GM20431 (cell line): Measurements from ENCODE around the gene IL9.

Source experiments
- in situ Hi-C: fragments of 300-500 bp; cut with MseI, MboI; formaldehyde crosslinking; loops from one replicate; pipeline ENCODE4 v1.15.0; 2020; ENCODE audit warnings: low sequenced_read_pairs; ENCODE audit not compliant: unreplicated experiment

Gene IL9

DNA sequence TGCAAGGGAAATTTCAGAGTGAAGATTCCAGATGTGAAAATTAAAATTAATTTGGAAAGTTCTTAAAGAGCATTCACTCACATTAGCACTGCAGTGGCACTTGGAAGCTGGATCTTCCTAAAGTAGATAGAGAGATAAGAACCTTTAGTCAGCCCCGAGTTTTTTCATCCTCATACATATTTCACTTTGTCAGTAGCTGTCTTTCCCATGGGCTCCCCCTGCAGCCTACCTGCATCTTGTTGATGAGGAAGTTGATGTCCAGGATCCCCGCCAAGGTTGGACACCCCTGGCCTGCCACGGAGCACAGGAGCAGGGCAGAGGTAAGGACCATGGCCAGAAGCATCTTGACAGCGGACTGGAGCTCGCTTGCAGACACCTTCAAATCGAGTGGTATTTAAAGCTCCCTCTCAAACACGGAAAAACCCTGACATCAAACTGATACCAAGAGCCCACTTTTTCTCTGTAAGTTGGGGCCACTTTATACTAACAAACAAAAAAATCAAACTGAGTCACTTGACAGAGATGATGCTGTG is at the start of gene IL9:
IL9 (minus strand) TSS at position 368 of the 533 bp plus-strand sequence; CDS start at position 343, 25 bp downstream.
- in situ Hi-C loops = no loop called here

DNA sequence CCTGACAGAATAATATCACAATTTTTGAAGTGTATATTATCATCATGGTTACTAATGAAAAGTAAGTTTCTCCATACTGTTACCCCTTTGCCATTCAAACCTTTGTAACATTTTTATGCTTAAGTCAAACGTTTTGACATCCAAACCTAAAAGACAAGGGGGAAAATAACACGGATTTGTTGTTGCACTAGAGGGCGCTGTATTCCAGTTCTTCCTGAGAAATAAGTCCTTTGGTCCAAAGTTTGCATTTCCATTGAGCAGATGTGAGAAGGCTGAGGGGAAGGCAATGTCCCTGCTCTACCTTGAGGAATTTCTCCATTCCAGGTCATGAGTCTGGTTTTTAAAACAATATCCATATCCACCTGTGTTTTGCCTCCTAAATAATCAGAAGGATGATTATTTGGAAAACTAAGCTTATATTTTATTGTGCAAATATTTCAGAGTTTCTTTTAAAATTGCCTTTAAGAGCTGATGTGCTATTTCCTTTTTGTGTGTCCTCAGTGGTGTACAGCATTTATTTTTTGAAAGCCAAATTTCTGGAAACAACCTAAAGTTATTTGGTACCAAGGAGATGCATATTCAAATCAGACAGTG is 49.4 kb upstream of the IL9 start:
- in situ Hi-C loops = no loop called here

DNA sequence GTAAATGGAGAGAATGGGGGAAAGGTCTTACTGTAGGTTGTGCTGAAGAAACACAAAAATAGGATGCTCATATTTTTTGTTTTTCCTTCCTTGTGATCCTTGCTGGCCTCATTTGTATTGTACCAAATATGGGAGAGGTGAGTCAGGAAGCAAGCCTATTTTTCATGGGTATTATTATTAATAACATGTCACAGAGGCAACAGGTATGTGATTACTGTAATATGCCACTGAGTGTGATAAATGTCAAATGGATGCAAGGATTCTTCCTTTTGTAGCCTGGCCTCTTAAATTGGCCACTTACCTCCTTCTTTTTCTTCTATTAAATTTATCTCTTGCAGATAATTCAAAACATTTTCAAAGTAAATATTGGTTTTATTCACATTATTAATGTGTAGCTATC is 48.9 kb upstream of the IL9 start:
- in situ Hi-C loops = no loop called here

DNA sequence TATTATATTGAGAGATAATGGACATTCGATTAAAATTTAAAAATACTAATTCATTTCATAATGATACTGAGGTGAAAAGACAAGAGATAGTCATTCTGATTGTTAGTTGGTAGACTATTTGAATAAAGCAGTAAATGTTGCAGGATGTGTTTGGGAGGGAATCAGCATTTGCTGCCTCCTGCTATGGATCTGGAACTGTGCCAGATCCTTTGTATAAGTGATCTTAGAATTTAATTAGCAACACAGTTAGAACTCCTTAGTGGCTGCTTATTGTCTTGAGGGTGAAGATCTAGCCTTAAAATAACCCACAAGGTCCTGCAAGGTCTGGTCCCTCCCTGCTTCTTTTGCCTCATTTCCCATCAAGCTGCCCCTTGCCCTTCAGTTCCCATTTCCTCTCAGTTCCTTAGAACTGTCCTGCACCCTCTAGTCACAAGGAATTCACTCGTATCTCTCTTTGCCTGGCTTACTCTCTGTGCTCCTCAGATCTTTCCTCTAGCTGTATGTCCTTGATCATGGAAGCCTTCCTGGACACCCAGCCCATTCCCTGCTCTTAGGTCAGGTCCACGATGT is 46.6 kb upstream of the IL9 start:
- in situ Hi-C loops = no loop called here

DNA sequence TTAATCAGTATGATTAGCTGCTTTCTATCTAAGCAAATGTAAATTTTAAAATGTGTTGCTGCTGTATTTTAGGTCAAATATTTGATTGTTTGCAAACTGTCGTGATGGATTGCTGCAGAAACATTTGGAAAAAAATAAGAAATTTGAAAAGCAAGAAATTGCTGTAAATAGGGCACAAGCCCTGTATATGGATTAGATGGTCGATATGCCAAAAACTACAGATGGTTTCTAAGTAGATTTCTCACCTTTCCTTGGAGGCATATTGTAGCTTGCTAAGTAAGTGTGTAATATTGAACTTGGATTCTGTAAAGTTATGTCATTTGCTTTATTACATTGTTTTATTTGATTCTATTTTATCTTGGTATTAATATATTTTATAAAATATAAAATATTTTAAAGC is 46.1 kb upstream of the IL9 start:
- in situ Hi-C loops = no loop called here

DNA sequence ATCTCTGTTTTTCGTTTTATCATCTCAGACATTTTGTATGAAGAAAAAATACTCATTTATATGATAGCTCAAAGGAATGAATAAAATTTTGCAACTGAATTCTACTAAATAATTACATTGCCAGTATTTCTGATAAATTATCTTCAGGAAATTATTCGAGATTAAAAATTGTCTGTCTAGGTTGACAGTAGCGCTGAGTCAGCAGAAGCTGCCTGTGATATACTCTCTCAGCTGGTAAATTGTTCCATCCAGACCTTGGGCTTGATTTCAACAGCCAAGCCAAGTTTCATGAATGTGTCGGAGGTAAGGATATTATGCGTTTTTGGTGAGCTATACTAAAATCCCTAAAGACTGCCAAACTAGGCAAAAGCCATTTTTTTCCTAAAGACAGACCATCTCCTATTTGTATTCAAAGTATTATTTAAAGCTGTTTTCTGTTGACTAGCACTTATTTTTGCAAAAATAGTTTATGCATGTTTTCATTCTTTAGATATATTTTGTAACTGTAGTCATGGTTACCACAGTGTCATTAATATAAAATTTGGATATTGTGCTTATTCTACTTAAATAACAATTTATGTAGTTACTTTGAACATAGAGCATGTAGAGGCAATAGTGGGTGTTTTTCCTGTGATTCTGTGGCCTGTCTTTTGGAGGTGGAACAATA is 41.7 kb upstream of the IL9 start:
- in situ Hi-C loops = no loop called here

DNA sequence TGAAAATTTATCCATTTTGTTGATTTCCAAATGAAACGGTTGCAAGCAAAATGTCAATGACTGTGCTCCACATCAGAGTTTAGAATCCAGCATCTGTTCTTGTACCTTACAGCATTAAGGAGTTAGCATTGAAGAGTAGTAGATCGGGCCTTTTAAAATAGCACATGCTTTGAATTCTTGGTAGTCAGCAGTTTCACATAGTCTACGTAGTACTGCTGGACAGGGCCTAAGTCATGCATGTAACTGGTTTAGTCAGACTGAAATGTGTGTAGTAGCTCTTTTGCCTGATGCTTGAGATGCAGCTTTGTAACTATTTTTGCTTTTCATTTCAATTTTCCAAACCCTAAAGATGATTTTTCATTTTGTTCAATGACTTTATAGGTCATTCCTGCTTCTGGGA is 39.3 kb upstream of the IL9 start:
- in situ Hi-C loops = no loop called here

DNA sequence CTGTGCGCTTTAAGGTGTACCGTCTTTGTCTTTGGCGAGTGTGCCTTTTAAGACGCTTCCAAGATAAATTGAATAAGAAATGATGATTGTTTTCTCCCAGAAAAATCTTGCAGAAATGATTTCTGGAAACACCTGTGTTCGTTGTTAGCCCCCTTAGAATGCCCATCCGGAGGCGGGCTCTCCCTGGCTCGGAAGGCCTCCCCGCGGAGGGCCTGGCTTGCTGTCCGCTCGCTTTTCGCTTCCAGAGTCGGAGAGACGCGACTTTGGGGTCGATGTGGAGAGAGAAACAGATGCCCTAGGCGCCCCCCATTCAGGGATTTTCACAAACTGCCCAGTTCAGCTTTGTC is 35.3 kb upstream of the IL9 start:
- in situ Hi-C loops = no loop called here

DNA sequence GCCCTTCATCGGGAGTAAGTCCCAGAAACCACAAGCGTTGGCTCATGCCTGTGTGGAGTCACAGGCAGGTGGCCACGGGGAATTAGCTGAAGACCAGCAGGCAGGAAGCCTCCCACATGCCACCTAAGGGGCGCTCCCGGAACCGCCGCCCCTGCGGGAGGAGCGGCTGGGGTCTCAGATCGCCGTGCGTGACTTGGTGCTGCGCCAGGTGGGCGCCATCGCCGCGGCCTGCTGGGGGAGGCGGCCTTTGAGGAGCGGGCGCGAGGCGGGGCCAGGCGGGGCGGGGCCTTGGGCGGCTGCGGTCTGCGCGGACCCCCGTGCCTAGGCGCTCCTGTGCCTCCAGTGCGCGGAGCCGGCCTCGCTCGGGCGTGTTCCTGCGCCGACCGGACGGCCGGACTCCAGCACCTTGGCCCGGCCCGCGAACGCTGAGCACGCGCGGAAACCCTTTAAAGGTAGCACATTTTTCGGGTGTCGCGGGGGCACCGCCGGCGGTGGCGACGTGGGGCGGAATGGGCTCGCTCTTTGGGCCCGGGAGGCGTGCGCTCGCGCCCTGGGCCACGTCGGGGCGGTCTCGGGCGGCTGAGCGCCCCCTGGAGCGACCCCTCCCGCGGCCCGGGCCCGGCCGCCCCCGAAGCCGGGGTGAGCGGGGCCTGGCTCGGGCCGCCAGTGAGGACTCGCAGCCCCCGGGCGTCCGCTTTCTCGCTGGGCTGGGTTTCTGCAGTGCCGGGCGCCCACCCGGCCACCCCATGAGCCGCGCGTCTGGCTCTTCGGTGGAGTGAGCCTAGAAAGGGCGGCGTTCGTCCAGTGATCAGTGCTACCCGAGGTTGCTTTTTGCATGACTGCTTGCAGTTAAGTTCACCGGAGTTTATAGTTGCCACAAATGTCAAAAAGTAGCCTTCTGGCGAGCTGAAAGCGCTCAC is 34.6 kb upstream of the IL9 start:
- in situ Hi-C loops = no loop called here

DNA sequence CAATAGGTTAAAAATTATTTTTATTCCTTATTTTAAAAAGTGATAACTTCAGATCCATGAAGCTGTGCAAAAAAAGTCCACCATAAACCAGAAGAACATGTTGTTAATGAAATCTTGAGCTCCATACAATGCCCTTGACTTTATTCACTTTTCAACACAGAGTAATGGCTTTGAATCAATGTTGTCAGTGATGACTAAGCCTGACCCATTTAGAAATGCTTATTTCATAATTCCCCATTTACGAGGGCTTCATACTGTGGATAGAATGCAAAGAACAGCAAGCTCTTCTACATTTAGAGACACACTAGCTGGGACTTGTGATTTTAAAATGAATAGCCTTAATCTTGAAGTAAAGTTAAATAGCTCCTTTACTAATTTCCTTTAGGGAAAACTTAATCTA is 25.7 kb upstream of the IL9 start:
- in situ Hi-C loops = no loop called here

DNA sequence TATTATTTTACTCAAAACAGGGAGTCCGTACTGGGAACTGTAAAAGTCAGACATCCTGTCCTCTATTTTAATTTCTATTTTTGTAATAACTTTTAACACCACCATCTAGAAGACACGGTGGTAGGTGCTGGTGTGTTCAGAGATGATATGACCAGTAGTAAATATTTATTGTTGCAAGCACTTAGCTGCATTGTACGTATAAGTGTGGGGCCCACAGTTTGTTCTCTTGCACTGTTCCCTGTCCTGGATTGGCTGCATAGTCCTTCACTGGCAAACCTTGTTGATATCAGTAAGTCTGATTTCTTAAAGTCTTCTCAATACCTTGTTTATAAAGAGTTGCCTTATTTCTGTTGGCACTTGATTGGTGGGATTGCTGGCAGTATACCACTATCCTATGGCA is 24.6 kb upstream of the IL9 start:
- in situ Hi-C loops = no loop called here

DNA sequence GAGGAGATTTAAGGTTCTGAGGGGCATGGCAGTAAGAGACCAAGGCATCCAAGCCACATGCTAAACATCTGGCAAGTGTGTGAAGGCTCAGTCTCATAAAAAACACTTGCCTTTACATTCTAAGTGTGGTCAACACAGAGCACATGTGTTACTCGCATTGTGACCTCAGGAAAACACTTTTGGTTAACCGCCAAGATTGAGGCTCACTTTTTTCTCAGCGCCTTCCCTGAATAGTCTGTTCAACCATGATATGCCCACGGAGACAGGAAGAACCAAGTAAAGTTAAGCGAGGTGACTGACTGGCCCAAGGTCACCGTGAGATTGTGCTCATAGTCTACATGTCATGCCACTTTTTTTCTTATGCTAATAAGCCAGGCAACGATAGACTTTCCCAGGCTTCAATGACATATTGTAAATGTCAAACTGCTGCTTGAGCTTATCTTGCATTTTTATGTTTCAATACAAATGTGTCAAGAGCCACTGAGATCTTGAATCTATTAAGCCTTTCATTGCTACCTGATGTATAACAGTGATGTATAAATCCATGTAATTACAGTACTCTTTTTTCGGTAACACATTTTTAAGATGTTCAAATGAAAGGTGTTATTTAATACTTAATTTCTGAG is 21.1 kb upstream of the IL9 start:
- in situ Hi-C loops = no loop called here

DNA sequence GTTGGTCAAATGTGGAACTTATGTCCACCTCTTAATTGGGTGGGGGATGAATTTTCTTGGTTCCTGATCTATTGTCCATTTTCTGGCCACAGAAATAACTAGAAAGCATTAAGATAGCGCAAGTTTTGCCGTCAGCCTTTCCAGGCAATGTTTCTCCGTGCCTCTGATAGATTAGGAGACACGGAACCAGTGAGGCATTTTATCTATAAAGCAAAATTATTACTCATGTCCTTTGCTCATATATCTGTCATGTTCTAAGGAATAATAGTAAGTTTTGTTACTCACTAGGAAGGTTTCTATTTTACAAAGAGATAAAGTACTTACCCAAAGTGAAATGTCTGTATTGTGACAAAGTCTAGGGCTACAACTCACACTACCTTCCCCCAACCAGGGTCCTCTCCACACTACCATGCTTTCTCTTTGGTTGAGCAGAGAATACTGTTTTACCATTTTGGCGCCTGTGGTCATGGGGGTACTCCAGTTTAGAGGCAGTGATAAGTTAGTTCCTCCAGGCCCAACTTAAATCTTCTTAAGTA is 19.9 kb upstream of the IL9 start:
- in situ Hi-C loops = no loop called here

DNA sequence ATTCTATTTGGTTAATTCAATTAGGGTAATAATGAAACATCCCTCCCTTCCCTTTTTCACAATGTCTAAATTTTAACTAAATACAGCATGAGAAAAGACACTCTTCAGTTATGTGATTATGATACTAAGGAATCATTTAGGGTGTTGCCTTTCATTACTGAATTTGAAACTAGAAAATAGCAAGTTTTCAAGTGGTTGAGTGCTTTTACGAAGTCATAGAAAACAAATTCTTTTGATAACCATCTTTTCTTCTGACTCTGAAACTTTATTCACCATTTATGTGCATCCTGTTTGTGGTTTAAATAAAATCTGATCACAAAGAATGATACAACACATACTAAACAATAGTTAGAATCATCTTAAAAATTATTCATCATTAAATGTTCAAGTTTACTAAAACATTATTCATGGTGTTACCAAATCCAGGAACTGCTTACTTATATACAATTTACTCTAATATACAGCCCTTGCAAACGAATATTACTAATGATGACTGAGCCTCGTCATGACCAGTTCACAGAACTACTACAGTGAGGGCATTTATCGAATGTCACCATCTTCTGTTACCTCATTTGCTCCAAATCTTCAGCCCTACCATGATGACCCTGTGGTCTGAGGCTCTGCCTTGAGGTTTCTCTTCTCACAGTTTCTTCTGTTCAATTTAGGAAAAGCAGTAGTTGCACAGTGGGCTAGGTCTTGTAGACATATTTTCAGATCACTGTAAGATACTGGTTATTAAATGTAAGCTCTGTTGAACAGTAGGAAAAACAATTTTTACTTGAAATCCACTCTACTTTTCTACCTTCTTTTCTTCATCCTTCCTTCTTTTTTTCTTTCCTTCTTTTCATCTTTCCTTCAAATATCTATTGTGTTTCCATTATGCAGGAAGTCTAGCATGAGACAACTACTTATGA is 18.3 kb upstream of the IL9 start:
- in situ Hi-C loops = no loop called here

DNA sequence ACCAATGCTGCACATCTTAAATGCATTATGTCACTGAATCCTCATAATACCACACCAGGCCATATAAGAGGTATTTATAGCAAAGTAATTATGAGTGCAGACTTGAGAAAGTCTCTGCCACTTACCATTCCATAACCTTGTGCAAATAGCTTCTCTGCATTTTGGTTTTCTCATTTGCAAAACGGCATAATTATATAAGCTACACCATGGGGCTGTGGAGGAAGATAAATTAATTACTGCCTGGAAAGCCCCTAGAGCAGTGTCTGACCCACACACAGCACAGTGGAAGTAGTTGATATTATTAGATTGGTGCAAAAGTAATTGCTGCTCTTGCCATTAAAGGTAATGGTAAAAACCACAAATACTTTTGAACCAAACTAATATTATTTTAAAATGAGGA is 9.5 kb upstream of the IL9 start:
- in situ Hi-C loops = no loop called here

DNA sequence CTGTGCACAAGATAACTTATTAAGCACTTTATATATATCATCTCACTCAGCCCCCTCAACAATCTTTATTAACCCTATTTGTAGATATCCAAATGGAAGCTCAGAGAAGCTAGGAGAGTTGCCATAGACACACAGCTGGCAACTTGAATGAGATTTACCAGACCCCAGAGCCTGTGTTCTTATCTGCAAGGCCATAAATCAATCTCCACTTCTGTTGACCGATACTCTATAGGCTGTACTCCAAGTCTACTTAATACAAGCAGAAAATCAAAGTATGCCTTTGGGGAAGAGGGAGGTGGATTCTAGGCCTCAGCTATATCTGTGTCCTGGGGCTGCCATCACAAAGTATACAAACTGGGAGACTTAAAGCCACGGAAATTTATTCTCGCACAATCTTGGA is 6.0 kb upstream of the IL9 start:
- in situ Hi-C loops = no loop called here

DNA sequence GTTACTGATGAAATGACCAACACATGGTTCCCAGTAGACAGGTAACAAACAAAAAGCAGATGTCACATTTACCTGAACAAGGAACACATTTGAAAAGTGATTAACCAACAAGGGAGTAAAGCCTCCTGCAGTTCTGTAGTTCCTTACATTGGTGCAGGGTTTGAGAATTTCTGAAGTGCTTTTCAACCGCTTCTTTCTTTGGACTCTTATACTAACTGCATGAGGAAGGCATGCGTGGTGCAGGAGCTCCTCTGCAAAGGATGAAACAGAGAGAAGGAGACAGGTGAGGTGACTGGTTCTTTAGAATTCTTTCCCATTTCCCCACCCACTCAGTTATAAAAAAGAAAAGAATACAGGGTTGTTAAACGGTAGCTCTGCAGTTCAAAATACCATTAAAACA is 4.6 kb upstream of the IL9 start:
- in situ Hi-C loops = no loop called here

DNA sequence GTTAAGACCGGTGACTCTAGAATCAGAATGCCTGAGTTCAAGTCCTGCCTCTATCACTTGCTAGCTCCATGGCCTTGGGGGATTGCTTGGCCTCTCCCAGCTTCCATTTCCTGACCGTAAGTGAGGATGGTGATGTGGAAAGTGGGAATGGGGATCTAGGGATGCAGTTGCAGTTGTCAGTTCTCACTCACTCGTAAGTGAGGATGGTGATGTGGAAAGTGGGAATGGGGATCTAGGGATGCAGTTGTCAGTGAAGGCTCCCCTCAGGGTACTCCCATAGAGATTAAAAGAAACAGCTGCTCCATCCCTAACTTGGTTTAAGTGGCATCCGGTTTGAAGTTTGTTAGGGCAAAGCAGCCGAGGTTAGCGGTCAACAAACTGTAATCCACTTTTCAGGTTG is 3.0 kb upstream of the IL9 start:
- in situ Hi-C loops = no loop called here

DNA sequence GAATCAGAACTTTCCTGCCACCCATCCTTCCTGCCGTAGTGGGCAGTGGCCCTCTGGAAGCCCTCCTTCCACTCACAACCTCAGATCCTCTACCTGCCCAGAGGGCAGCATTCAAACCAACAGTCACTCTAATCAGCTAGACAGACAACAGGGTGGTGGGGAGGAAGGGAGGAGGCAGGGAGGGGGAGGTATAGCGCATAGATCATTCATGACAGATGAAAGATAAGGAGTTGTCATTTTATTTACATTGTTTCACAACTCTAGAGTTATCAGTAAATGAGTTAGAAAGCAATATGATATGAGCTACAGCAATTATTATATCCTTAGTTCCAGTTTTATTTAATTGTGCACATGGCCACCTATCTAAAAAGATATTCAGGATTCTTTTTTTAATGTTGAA is 852 bp downstream of the IL9 start:
- in situ Hi-C loops = no loop called here
